ENCODE results near the gene FNDC5. TPM values are rescaled to one million over a fixed set of nuclear protein-coding genes. Genes with fewer than 3 reads are reported as not detected.

The FNDC5 gene
- total RNA-seq, 1 donor from 2014 or later: 0.85 TPM

DNA sequence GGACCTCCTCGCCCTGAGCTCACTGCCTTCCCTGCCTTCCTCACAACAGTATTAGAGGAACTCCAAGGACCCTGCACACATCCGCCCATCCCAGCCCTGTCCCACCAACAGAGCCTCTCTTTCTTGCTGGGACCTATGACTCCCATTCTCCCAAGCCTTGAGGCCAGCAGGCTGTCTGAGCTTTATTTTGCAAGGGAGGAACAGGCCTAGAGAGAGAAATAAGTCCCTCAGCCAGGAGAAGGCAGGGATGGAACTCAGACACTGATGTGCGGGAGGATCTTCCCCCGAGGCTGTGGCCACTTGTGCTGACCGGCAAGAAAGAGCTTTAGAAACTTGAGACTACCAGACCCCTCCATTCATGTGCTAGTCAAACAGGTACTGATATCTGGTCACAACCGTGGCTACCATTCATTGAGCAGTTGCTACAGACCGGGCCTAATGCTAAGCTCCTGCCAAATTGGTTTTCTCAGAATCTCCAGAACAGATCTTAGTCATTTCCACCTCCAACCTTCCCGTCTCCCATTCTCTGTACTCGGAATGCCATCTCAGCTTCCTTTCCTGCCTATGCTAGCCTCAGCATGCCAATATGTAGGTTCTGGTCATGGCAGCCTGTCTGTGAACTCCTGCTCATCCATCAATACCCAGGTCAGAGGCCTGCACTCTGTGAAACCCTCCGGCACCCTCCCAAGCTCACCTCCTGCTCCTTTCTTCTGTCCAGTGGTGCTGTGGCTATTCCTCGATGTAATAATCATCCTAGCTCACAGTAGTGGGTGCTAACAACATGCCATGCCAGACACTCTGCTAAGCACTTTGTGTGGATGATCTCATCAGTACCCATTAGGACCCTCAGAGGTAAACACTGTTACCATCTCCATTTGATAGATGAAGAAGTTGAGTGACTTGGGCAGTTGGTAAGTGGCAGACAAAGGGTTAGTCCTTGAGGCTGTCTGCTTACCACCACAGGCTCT is 26.7 kb upstream of the FNDC5 start:
- peak; percentile 41 for DNase-seq

DNA sequence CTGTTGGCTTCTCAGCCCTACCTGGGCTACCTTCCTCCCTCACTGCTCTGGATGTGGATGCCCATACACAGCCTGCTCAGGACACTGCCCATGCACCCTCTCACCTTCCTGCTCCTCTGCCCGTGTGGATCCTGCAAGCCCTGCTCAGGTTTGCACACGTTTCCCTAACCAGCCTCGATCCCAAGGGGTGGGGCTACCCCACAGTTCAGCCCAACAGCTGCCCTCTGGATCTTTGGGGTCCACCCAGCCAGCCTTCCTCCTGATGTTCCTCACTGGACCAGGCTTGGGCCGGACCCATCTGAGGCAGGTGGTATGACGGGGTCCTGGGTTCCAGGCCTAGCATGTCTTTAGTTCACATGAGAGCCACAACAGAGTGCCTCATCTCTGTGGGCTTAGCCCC is 25.7 kb upstream of the FNDC5 start:
- DNase-seq: no peak

DNA sequence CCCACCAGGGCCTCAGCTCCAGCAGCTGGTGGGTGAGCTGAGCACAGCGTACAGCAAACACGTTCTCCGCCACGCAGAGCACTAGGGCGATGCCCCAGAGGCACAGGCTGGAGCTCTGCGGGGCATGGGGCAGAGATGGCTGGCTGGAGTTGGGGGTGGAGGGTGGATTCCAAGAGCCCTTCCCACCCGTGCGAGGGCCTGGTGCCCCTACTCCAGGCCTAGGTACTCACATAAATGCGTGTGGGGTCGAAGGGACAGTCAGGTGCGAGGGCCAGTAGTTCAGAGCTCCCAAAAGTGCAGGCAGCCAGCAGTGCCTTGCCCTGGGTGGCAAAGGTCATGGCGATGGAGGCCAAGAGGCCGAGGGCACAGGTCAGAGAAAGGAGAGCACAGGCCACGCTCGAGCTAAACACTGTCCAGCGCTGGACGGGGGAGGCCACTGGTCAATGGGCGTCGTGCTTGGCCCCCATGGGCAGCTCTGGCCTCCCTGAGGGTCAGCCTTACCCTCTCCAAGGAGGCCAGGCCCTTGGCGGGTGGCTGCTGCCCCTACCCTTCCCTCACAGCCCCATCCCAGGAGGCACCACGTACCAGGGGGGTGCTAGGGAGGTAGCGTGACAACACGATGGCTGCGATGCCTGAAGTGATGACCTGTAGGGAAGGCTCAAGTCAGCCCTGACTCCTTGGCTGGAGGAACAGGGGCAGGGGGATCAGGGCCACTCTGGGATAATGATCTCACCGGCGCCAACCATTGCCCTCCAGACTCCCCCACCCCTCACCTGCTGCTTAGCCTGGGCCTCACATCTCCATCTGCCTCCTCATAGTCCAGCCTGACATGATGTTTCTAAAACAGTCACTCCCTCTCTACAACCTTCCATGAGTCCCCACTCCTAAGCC is 24.9 kb upstream of the FNDC5 start:
- no peak for DNase-seq

DNA sequence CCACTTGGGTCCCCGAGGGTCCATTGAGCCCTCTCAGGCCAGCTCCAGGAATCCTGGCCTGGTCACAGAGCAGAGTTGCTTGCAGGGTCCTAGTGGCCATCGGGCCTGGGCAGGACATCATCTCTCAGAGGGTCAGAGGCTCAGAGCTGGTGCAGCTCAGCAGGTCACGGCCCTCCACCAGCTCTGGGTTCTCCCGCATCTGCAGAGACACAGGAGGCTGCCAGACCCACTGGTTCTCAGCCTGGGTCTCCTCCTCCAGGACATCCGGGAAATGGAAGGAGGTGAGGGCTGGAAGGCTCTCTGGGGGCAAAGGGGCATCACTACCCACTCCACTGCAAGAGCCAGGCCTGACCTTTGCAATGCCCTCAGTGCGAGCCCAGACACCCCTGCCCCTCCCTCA is 24.0 kb upstream of the FNDC5 start:
- no peak for DNase-seq

DNA sequence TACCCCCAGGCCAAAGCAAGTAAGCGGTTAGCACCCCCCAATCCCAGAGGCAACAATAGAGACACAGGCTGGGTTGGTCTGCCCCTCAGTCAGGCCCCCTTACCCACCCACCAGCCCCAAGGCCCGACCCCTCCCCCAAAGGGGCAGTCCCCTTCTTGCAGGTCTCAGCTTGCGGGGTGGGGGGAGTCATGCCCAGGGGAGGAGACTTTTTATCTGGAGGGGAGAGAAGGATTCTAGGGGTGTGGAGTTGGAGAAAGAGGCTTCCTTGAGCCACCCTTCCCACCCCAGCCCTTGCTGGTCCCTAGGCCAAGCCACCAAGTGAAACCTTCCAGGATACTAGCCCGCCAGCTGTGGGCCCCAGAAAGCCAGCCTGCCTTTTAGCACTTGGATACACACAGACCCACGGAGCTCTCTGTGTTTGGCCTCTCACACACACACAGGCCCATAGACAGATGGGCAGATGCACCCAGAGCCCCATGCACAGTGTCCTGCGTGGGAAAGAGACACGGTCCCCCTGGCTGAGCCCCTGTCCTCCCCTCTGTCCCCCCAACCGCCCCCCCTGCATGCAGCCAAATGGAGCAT is 23.4 kb upstream of the FNDC5 start:
- no peak for DNase-seq

DNA sequence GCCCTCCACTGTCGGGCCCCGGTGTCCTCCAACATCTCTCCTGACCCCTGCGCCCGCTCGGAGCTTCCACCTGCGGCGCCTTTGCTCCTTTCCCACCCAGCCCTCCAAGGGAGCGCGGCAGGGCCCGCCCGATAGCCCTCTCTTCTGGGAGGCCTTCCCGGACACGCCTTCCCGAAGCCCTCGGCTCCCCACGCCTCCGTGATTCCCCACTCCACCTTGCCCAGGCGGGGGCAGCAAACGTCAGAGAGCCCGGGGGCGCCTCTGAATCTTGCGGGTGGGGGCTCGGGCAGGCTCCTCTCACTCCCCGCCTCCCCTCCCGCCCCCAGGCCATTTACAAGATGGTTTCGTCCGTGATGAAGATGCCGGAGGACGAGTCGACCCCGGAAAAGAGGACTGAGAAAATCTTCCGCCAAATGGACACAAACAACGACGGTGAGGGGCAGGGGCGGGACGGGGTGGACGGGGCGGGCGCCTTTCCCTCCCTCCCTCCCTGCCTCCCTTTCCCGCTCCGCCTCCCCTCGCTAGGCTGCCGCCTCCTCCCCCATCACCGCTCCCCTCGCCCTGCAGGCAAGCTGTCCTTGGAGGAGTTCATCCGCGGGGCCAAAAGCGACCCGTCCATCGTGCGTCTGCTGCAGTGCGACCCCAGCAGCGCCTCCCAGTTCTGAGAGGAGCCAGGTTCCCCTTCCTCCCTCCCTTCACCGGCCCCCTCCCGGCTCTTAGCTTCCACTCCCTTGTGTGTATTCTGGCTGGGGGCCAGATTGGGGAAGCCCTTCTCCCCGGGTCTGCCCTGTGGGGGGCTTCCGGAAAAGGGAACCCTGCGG is 22.7 kb upstream of the FNDC5 start:
- DNase-seq: peak; percentile 35

DNA sequence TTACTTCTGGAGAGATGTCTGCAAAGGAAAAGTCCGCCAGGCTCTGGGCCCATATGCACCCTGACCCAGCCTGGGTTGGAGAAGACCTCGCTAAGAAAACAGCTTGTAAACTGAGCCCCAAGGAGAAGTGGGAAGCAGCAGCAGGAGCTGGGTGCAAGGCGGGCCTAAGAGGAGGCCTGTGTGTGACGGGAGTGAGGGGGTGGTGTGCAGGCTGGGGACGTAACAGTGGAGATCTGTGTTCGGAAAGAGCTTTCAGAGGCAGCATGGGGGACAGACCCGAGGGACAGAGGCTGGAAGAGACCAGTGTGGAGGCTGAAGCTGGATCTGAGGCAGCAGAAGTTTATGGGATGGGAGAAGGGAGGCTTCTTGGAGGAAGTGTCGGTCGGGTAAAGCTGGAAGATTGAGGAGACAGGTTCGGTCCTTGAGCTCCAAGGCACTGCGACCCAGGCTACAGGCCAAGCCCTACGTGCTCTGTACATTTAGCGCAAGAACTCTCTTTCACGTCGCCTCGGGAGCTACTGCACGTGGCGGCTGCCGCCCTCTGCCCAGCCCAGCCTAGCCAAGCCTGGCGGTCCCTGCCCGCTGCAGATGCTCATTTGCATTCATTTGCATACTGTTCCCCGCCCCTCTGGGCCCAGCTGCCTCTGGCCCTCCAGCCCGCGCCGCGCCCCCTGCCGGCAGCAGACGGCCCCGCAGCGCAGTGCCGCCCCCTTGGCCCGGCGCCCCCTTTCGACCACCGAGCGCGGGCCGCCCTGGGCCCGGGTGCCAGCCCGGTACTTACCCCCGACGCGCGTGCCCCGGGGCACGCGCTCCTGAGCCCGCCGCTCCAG is 21.9 kb upstream of the FNDC5 start:
- DNase-seq: peak; percentile 54

DNA sequence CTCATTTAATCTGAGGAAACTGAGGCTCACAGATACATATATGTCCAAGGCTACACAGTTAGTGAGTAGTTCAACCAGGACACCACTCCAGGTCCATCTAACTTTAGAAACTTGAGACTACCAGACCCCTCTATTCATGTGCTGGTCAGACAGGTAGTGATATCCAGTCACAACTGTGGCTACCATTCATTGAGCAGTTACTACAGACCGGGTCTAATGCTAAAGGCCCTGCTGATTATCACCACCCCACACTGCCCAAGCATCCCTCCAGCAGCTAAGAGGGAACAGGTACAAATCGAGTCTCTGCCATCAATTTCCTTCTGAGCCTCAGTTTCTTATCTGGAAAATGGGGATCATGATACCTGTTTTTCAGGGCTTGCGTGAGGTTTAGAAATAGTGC is 20.9 kb upstream of the FNDC5 start:
- DNase-seq: no peak

DNA sequence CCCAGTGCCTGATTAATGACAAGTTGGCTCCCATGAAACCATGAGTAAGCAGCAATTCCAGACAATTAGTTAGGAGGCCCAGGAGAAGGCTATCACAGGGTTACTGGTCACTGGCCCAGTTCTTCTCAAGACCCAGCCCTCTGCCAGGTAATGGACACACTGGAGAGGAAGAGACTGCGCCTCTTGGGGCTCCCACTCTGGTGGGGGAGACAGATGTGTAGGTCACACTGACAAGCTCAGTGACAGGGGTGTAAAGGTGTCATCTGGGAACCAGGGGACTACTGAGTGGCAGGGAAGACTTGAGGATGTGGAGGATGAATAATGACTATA is 20.5 kb upstream of the FNDC5 start:
- no peak for DNase-seq

DNA sequence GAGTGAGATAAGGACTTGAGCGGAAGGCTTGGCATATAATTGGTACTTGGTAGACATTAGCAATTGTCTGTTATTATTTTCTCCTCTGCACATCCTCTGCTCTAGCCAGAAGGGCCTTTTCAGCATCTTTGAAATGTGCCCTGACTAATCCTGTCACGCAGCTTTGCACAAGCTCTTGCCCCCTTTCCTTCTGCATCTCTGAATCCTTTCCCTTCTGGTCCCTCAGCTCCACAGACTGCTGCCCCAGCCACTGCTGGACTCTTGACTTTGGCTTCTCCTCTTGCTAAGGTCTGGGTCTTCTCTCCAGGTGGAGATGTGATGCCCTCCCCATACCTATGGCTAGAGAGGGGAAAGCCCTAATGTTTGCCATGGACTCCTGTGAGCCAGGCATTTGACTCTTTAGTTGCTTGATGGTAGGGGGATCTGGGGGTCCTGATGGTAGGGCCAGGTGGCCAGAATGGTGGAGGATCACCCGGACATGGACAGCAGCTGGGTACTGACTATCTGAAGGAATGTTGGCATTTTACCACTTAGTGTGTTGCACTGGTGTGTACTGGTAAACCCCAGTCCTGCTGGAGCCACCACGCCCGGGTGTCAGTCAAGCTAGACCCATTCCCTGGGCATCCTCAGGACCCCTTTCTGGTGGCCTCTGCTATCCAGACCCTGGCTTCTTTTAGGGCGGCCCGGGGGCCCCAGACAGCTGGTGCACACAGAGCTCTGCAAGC is 20.0 kb upstream of the FNDC5 start:
- DNase-seq: no peak

DNA sequence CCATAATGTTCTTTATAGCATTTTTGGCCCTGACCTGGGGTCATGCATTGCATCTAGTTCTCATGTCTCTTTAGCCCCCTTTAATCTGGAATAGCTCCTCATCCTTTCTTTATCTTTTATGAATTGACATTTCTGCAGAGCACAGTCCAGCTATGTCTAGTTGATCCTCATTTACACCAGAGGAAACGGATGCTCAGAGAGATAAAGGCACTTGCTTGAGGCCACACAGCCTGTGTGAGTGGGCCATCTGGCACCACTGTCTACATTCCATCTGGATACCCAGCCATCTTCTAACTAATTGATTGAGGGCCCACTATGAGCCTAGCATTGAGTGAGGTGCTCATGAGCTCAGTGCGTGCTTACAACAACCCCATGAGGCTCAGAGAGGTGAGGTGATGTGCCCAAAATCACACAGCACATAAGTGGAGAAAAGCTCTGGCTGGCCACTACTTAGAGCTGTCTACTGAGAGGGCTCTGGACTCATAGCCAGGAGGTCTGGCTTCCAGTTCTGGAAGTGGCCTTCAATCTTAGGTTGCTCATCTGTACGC is 19.1 kb upstream of the FNDC5 start:
- DNase-seq: no peak

DNA sequence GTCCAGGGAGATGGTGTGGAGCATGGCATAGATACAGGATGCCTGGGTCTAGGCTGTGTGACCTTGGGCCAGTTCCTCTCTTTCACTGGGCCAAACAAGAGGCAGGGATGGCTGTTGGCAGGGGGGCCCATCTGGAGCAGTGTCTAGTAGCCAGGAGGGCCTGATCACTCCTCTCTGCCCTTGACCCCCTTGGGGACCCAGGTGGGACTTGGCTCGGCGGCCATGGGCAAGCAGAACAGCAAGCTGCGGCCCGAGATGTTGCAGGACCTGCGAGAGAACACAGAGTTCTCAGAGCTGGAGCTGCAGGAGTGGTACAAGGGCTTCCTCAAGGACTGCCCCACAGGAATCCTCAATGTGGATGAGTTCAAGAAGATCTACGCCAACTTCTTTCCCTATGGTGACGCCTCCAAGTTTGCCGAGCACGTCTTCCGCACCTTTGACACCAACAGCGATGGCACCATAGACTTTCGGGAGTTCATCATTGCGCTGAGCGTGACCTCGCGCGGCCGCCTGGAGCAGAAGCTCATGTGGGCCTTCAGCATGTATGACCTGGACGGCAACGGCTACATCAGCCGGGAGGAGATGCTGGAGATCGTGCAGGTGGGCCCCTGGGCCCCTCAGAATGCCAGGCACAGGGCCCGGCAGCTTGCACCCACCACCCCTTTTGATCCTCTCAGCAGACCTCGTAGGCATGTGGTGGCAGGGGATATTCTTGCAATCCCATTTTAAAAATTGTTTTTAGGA is 18.1 kb upstream of the FNDC5 start:
- no peak for DNase-seq

DNA sequence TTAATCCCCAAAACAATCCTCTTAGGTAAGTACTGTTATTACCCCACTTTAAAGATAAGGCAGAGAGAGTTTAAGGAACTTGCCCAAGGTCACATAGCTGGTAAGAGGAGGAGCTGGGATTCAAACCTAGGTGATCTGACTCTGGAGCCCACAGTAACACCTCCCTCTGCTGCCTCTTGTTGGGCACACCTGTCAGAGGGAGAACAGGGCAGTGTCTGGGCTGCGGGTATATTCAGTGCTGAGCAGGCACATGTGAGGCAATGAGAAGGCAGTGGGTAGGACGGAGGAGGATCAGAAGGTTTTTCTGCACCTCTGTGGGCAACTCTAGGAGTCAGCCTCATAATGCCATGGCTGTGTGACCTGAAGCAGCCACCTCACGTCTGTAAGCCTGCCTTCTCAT is 17.4 kb upstream of the FNDC5 start:
- no peak for DNase-seq

DNA sequence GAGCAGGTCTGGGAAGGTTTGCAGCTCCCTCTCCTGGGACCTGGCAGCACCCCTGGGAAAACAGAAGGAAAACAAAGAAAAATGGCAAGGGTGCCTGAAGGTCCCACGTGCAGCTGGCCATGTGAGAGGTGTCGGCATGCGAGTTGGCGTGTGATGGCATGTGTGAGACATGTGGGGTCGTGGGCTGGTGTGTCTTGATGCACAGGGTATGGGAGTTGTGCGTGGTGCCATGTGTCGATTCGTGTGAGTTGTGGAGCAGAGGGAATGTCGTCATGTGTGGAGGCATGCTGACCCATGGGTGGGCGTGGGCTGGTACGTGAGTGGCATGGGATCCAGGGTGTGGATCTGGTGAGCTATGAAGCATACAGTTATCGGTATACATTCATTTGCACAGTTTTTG is 16.9 kb upstream of the FNDC5 start:
- no peak for DNase-seq

DNA sequence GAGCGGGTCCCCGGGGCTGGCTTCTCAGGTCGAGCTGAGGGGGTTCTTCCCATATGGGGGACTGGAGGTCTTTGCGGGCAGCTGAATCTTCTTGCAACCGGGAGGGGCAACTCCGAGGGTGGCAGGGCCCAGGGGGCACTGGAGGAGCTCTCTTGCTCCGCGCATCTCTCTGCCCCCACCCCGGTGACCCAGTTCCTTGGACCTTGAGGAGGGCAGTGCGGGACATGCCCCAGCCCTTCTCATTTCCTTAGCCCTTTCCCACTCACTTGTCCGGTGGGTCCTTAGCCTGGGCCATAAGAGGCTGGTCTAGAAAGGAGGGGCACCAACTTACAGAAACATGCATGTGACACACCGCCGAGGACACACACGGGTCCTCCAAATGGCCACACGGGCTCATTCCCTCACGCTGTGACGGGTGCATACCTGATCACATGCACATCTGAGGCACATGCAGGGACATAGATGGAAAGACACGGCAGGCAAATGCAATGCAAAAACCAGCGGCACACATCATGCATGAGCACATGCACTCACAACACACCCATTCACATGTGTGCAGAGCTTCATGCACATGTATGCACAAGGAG is 16.2 kb upstream of the FNDC5 start:
- DNase-seq: no peak

DNA sequence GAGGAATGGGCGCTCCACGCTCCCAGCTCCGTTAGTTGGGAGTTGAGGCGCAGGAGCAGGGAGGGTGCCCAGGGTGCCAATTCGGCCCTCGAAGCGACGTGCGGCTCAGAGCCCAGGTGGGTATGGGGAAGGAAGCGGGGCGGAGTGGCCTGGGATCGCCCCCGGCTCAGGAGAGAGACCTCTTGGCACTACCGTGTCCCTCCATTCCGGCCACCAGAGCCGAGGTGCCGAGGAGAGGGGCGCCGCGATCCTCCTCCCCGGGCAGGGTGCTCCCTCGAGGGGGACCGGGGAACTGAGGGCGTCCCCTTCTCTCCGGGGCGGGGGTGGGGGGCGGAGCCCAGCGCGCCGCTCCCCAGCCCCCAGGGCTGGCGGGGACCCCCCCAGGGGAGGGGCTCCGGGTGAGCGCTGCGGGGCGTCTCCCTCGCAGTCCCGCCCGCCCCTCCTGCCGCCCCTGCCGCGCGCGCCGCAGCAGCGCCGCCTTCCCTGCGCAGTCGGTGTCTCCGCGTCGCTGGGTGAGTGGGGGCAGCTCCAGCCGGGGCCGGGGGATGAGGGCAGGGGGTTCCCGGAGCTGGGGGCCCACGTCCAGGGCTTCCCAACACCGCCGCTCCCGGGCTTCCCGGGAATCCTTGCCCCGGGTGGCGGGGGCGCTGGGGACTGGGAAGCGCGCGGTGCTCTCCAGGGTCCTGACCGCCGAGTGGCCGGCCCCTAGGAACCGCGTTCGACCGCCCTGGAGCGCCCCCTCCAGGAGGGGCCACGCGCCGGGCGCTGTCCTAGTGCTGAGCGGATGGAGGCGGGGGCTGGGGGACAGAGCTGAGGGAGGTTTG is 15.5 kb upstream of the FNDC5 start, which contains the start of gene HPCA:
Gene HPCA, plus strand, starts transcription at position 488 of the 824 bp plus-strand sequence. CDS start 2,408 bp downstream, outside the sequence.
- peak; percentile 78 for DNase-seq

DNA sequence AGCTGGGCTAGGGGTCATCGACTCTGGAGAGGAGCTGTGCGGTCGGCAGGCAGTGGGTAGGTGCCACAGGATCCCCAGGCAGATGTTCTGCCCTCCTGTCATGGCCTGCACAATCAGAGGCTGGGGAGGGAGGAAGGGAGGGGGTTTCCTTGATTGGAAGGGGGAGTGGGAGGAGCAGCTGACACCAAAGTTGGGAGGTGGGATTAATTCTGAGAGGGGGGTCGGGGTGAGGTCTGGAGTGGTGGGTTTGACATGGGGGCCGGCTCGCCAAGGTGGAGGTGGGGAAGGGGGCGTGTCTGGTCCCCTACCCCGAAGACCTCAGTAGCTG is 14.9 kb upstream of the FNDC5 start:
- DNase-seq: no peak

DNA sequence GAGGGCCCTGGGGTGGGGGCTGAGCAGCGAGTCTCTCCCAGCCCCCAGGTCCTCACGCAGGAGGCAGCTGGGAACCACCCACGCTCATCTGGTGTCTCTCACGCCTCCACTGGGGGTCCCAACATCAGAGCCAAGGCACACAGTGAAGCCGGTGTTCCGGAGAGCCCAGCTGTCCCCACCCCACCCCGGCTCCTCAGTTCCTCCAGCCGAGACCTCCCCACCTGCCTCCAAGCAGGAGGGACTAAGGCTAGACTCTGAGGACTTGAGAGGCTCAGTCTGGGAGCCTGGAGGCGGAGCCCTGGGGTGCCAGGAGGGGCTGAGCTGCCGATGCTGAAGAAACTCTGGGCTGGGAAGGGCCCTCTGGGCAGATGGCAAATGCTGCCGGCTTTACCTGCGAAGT is 14.0 kb upstream of the FNDC5 start:
- no peak for DNase-seq

DNA sequence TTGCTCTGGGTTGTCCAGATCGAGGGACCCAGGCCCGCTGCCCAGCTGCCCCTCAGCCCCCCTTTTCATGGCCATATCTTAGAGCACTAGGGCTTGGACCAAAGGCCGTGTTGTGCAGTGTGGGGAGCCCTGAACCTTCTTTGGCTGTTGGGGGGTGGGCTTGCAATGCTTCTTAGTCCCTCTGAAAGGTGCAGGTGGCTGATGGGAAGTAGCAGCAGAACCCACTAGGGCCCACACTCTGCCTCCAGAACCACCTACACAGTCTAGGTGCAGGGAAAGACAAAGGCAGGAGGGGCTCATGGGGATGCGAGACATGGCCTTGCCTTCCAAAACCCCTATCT is 13.3 kb upstream of the FNDC5 start:
- no peak for DNase-seq
